ENCODE data around the gene EXD2.

GRCh38 chr14:69288011-69288771, 96.9 kb downstream of the EXD2 start:
- TF ChIP-seq CTCF (IDR thresholded peaks at IDR 0.05) (peak; percentile 28 to 60 (median 45)), POLR2A (IDR thresholded peaks at IDR 0.05) (no peak)
